Stimulated activated CD8-positive, alpha-beta memory T cell treated with anti-CD3 and anti-CD28 coated beads, Interleukin-7, amount 100 ng/mL, for 24 hours (primary cell): Measurements from ENCODE around the gene GRWD1.
A peak's percentile ranks its signal among the peaks of the same experiment; 100 is the strongest.

ENCODE experiments used
- DNase-seq: peaks from one replicate; pipeline ENCODE4 v3.0.0-alpha.2; 2020; ENCODE audit warnings: low read depth

The GRWD1 gene

GRCh38 chr19:48456864-48457263 lies 11.1 kb downstream of the GRWD1 start:
- no peak for DNase-seq

GRCh38 chr19:48458016-48458415 lies 12.2 kb downstream of the GRWD1 start:
- DNase-seq, result no peak

GRCh38 chr19:48461651-48461981 lies 15.8 kb downstream of the GRWD1 start:
- no peak for DNase-seq

- no peak for DNase-seq
Observed at GRCh38 chr19:48461982-48462655, 16.3 kb downstream of the GRWD1 start.

GRCh38 chr19:48465215-48465614 lies 19.4 kb downstream of the GRWD1 start:
- no peak for DNase-seq

GRCh38 chr19:48466561-48467325 lies 21.0 kb downstream of the GRWD1 start:
- no peak for DNase-seq

GRCh38 chr19:48468772-48469288 lies 23.0 kb downstream of the GRWD1 start:
- DNase-seq, result peak; percentile 96

- peak; percentile 46 for DNase-seq
Observed at GRCh38 chr19:48469289-48469881, 23.6 kb downstream of the GRWD1 start, which contains the start of gene CYTH2. TSS of gene CYTH2 (plus strand) at chr19:48469369. CDS start at chr19:48469508, 139 bp downstream.

GRCh38 chr19:48469934-48470680 lies 24.3 kb downstream of the GRWD1 start:
- no peak for DNase-seq

- no peak for DNase-seq
Observed at GRCh38 chr19:48470856-48471255, 25.1 kb downstream of the GRWD1 start.

- no peak for DNase-seq
Observed at GRCh38 chr19:48471836-48472235, 26.1 kb downstream of the GRWD1 start.

GRCh38 chr19:48473161-48473966 lies 27.6 kb downstream of the GRWD1 start:
- DNase-seq, result no peak

- DNase-seq, result no peak
Observed at GRCh38 chr19:48474084-48474592, 28.4 kb downstream of the GRWD1 start.

GRCh38 chr19:48475369-48476068 lies 29.7 kb downstream of the GRWD1 start:
- no peak for DNase-seq

GRCh38 chr19:48476176-48476575 lies 30.4 kb downstream of the GRWD1 start:
- DNase-seq, result no peak

- DNase-seq, result no peak
Observed at GRCh38 chr19:48477067-48477685, 31.4 kb downstream of the GRWD1 start.

GRCh38 chr19:48477698-48478338 lies 32.0 kb downstream of the GRWD1 start:
- no peak for DNase-seq

- no peak for DNase-seq
Observed at GRCh38 chr19:48478339-48479256, 32.8 kb downstream of the GRWD1 start.
